HG02610 (cell line): ENCODE data around the gene SBF2.
"Not testable (repeated sequence)": the region's sequence is repeated elsewhere in the genome, so short reads cannot be mapped to it uniquely, and the experiment has no call there.

Experiments
- ATAC-seq: cut with Tn5 transposase; IDR thresholded peaks from one replicate; pipeline ENCODE4 v1.9.1; 2021; ENCODE audit warnings: mild to moderate bottlenecking, moderate library complexity; ENCODE audit not compliant: unreplicated experiment

SBF2 gene

DNA sequence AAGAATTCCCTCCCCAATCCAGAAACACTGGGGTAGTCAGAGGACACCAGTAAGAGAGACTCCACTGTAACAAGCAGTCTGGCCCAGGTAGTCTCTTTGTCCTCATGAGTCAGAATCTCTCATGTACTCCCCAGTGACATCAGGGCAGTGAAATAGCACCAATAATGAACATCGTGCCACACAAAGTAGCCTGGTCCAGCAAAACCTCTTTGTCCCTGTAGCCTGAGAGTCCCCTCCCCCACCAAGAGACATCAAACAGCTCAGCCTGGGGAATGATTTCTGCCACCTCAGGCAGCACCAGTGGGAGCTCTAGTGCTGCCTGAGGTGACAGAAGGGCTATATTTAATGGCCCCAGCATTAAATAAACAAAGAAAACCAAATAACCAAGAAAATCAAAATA lies 88.1 kb downstream of the SBF2 start:
- ATAC-seq, result no peak

GRCh38 chr11:10204021-10204420 lies 90.0 kb downstream of the SBF2 start:
- no peak for ATAC-seq

DNA sequence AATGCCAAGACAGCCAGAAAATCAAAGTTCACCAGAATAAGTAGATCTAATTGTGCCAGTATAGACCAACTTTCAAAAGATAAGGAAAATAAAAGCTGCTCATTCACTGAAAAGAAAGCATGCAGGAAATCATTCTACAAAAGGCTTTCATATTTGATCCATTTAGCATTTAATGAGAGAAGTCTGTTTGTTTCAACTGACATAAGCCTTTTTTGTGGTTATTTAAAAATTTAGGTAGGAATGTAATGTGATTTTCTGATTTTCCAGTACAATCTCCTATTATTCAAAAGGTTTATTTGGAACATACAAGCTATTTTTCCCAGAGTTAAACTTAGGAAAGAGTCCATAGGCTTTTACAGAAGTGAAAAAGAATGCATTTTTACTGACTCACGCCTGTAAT lies 92.7 kb downstream of the SBF2 start:
- no peak for ATAC-seq

DNA sequence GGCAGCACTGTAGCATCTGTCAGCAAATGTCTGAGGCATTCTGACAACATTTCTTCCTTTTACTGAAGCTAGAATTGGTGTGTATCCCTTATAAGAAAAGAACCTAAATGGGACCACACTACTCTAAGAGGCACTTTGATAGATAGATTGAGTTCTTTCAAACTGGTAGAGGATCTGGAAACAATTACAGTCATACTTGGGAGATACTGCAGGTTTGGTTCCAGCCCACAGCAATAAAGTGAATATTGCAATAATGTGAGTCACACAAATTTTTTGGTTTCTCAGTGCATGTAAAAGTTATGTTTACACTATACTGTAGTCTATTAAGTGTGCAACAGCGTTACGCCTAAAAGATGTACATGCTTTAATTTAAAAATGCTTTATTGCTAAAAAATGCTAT lies 96.9 kb downstream of the SBF2 start:
- ATAC-seq, result no peak

DNA sequence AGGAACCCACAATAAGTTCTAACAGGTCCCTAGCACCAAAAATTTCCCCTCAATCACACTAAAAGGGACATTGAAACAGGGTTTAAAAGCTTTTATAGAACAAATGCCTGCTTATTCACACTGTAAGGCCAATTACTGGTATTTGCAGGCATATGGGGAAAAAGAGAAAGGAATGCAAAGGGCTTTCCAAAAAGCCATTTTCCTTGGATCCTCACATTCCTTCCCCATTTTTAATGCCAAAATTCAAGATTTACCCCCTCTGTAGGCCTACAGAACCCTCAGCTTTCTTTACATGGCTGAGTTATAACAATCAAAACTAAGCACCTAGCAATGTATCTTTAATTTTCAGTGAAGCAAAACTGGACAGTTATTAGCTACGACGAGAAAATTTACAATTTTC lies 102.0 kb downstream of the SBF2 start:
- ATAC-seq, result no peak

- ATAC-seq, result no peak
Measured at GRCh38 chr11:10181811-10182210, 112.2 kb downstream of the SBF2 start.

- no peak for ATAC-seq
Measured at GRCh38 chr11:10164621-10165020, 129.4 kb downstream of the SBF2 start.

GRCh38 chr11:10162222-10162621 lies 131.8 kb downstream of the SBF2 start:
- no peak for ATAC-seq

- no peak for ATAC-seq
Measured at GRCh38 chr11:10160350-10160749, 133.7 kb downstream of the SBF2 start.

- no peak for ATAC-seq
Measured at GRCh38 chr11:10158461-10158860, 135.6 kb downstream of the SBF2 start.

DNA sequence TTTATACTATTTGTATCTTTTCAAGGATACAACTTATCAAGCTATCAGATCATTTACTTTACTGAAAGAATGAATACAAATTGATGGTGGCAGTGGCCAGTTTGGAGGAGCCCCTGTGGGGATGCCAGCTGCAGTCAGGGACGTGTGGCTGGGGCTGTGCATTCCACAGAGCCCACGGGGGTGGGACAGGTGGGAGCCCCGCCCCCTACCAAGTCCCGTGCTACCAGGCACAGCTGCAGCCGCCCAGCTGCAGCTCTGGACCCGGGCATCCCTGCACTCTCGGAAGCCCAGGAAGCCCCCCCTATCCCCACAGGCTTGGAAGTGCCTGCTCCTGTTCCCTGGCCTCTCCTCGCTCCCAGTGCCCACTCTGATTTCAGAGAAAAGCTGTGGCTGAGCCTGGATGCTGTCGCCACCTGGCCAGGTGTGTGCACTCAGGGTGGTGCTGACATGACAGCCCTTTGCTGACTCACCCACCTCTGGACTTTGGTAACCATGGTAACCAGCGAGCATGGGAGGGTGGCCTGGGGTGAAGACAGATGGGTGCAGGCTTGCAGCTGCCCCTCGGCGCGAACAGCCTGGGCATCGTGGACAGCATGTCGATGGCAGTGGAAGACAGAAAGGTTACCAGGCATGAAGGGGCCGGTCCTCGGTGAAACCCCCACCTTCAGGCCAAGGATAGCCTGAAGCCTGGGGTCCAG lies 138.1 kb downstream of the SBF2 start:
- no peak for ATAC-seq

GRCh38 chr11:10150800-10151199 lies 143.2 kb downstream of the SBF2 start:
- ATAC-seq, result no peak

DNA sequence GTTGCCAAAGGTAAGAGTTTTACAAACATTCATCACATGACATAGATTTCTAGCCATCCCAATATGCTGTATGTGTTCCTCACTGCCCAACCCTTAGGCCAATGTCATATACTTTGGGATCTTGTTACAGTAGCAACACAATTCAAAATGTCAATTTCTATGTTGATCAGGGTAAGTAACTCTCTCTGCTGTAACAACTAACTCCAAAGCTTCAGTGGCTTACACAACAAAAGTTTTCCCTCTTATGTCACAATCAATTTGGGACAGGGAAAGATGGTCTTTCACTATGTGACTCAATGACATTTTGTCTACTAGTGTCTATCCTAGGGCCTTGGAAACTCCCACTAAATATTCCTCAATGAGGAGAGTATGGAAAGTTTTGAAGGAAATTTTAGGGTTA lies 144.5 kb downstream of the SBF2 start:
- no peak for ATAC-seq

GRCh38 chr11:10147195-10147594 lies 146.8 kb downstream of the SBF2 start:
- no peak for ATAC-seq

GRCh38 chr11:10144954-10145353 lies 149.1 kb downstream of the SBF2 start:
- no peak for ATAC-seq

GRCh38 chr11:10139656-10140055 lies 154.4 kb downstream of the SBF2 start:
- ATAC-seq, result no peak

DNA sequence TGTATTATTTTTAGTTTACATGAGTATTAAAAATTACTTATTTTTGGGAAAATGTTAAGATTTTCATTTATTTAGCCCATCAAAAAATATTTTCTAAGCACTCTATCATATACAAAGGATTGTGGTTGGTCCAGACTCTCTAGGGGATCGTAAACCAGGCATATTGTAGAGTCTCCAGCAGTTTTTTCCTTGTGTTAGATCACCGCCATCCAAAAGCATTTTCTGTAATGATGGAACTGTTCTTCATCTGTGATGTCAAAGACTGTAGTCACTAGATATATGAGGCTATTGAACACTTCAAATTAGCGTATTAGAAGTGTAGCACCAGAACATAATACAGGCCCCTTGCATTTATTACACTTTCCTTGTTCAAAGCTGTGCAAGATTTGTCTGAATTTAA lies 154.9 kb downstream of the SBF2 start:
- ATAC-seq, result no peak

- ATAC-seq, result no peak
Measured at GRCh38 chr11:10134975-10135481, 159.0 kb downstream of the SBF2 start.

DNA sequence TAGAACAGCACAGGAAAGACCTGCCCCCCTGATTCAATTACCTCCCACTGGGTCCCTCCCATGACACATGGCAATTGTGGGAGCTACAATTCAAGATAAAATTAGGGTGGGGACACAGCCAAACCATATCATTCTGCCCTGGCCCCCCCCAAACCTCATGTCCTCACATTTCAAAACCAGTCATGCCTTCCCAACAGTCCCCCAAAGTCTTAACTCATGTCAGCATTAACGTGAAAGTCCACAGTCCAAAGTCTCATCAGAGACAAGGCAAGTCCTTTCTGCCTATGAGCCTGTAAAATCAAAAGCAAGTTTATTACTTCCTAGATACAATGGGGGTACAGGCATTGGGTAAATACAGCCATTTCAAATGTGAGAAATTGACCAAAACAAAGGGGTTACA lies 159.8 kb downstream of the SBF2 start:
- not testable (repeated sequence) for ATAC-seq

DNA sequence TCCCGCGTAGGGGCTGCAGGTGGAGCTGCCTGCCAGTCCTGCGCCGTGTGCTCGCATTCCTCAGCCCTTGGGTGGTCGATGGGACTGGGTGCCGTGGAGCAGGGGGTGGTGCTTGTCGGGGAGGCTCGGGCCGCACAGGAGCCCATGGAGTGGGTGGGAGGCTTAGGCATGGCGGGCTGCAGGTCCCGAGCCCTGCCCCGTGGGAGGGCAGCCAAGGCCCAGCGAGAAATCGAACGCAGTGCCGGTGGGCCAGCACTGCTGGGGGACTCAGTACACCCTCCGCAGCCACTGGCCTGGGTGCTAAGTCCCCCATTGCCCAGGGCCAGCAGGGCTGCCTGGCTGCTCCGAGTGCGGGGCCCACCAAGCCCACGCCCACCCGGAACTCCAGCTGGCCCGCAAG lies 160.8 kb downstream of the SBF2 start:
- ATAC-seq, result not testable (repeated sequence)

- no peak for ATAC-seq
Measured at GRCh38 chr11:10130875-10131274, 163.1 kb downstream of the SBF2 start.

DNA sequence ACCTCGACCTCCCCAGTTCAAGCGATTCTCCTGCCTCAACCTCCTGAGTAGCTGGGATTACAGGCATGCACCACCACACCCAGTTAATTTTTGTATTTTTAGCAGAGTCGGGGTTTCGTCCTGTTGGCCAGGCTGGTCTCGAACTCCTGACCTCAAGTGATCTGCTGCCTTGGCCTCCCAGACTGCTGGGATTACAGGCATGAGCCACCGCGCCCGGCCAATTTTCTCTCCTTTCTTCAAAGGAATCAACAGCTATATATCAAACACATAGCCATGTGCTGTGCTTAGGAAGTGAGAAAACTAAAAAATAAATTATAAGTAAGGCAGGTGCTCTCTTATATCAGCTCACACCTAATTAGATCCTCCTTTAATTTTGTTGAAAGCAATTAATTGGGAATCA lies 164.8 kb downstream of the SBF2 start:
- ATAC-seq, result not testable (repeated sequence)

DNA sequence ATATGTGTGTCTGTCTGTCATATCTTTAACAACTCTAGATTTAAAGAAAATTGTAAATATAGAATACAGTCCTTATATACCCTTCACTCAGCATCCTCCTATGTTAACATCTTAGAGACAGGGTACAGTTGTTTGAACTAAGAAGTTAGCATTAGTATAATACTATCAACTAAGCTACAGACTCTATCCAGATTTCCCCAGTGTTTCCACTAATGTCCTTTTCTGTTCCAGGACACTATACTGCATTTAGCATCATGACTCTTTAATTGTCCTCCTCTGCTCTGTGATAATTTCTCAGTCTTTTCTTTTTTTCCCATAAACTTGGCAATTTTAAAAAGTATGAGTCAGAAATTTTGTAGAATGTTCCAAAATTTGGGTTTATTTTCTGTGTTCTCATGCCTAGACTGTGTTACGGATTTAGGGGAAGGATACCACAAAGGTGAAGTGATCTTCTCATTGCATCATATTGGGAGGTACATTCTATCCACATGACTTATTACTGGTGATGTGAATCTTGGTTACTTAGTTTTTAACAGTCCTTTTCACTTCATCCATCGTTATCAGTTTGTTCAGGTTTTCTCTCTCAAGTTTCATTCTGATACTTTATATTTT lies 168.4 kb downstream of the SBF2 start:
- ATAC-seq, result no peak
